NCI-H1436 (cell line): Measurements from ENCODE around the gene TRAF1.

Experiments
- DNase-seq: peaks from one replicate; lab custom pipeline; 2025; lab: John Stamatoyannopoulos, UW

TRAF1 gene

DNA sequence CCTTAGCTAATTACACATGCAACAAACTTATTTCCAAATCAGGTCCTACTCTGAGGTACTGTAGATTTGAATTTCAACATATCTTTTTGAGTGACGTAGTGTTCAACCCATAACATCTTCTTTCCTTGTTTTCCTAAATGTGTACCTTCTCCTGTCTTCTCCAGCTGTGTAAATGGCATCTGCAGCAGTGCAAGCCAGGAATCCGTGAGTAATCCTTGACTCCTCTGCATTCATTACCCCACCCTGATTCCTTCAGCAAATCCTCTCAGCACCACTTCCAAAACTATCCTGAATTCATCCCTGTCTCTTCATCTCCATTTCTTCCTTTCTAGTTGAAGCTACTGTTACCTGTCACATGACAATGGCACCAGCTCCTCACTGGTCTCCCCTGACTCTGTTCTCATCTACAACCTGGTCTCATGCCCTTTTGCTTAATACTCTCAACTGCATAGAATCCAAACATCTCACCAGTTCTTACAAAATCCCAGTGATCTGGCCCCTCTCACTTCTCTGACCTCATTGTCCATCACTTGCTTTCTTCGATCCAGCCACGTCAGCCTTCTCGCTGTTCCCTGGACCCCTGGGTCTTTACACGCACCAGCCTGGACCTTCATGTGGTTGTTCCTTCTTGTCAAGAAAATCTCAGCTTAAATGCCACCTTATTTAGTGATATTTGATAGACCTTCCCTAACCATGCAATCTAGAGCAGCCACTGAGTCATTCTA, 14.6 kb upstream of the TRAF1 start:
- DNase-seq = no peak

GRCh38 chr9:120940573-120940972, 14.0 kb upstream of the TRAF1 start:
- DNase-seq = no peak

DNA sequence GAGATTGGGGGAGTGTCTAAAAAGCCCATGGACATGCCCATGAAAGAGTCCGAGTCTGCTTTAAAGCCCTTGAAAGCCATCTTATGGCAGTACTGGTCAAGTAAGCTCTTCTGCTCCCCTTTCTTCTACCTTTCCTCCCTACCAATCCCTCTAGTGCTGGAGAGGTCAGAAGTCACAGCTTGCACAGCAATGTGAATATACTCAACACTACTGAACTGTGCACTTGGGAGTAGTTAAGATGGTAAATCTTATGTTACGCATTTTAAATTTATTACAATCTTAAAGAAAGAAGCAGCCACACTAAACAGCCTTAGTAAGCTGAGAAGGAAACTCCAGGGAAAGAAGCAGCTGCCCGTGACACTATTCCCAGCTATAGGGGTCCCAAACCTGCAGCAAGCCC, 12.3 kb upstream of the TRAF1 start:
- no peak for DNase-seq

DNA sequence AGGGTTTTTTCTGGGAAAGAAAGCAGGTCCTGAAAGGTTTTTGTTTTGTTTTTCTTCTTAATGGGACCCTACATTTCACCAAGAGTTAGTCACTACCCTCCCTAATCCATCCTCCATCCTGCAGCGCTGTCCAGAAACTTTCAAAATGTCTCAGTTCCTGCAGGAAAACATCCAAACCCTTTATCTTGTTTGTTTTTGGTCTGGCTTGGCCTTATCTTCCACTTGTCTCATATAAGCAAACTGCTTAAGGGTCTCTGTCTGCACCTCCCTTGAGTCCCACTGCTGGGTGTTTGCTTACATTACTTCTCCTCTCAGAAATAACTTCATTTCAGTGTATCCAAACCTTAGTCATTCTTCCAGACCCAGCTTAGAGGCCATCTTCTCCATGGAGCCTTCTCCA, 11.0 kb upstream of the TRAF1 start:
- DNase-seq = no peak

DNA sequence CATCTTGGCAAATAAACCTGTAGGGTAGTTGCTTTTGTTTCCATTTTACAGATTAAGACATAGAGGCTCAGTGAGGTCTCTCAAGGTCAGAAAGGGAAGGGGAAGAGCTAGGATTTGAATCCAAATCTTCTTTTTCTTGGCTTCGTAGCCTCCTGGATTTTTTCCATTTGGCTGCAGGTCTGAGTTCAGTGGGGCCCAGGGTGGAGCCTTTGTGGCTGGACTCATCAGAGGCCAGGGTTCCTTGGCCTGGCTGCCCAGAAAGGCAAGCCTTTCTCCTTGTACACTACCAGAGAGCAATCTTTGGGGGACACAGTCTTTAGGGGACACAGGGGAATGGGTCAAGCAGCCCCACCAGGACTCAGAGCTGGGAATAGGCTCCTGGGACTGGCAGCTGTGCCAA, 10.5 kb upstream of the TRAF1 start:
- DNase-seq = no peak

GRCh38 chr9:120936764-120937122, 10.1 kb upstream of the TRAF1 start:
- no peak for DNase-seq

GRCh38 chr9:120936011-120936763, 9.6 kb upstream of the TRAF1 start:
- peak; percentile 84 for DNase-seq

GRCh38 chr9:120935383-120935857, 8.8 kb upstream of the TRAF1 start:
- peak; percentile 80 for DNase-seq

DNA sequence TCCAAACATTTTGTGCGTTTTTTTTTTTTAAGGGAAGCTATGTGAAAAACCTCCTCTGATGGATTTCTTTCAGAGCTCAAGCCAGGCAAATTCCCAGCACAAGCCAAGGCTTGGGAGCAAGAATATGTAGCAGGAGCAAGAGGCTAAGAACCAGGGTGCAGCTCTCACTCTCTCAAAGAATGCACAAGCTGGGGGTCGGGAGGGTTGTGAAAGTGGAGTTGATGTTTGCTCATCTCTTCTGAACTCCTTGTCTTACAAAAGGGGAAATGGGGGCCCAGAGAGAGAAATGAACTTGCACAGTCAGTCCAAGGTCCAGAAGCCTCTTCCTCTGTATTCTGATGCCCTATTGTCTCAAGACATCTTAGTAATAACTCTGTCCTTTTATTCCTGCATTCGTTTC, 7.7 kb upstream of the TRAF1 start:
- DNase-seq = no peak

DNA sequence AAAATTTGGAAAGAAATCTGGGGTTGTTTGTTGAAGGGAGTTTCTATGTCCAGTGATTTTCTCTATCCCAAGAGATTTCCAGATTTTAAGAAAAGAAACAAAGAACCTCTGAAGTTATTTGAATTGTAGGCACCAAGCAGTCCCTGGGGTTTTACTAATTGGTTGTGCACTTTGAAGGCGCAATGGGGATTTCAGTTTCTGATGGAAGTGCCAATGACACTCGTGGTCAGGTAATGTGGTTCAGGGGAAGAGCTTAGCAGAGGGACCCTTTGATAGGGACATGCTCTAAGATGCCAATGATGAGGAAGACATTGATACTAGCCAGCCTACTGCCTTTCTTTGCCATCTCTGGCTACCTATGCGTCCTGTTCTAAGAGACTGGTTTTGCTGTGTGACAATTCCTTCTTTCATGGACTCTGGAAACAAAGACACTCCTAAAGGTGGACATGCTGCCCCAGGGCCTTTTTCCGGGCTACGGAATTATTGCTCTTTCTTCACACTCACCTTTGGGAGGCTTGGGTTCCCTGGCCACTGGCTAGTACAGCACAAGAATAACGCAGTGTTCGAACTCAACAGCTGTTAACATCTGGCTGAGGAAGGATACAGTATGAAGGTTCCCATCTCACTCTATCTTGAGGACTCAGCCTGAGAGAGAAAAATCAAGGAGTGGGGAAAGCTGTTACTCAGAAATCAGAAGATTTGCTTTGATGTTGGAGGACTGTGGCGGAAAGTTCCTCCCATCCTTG, 6.9 kb upstream of the TRAF1 start:
- DNase-seq = no peak

- no peak for DNase-seq
Observed at GRCh38 chr9:120932086-120932823, 5.7 kb upstream of the TRAF1 start.

- DNase-seq = no peak
Observed at GRCh38 chr9:120931231-120932085, 4.9 kb upstream of the TRAF1 start.

GRCh38 chr9:120929229-120929791, 2.7 kb upstream of the TRAF1 start:
- DNase-seq = no peak

- peak; percentile 44 for DNase-seq
Observed at GRCh38 chr9:120928483-120929228, 2.1 kb upstream of the TRAF1 start.

GRCh38 chr9:120928015-120928482, 1.5 kb upstream of the TRAF1 start:
- DNase-seq = no peak

DNA sequence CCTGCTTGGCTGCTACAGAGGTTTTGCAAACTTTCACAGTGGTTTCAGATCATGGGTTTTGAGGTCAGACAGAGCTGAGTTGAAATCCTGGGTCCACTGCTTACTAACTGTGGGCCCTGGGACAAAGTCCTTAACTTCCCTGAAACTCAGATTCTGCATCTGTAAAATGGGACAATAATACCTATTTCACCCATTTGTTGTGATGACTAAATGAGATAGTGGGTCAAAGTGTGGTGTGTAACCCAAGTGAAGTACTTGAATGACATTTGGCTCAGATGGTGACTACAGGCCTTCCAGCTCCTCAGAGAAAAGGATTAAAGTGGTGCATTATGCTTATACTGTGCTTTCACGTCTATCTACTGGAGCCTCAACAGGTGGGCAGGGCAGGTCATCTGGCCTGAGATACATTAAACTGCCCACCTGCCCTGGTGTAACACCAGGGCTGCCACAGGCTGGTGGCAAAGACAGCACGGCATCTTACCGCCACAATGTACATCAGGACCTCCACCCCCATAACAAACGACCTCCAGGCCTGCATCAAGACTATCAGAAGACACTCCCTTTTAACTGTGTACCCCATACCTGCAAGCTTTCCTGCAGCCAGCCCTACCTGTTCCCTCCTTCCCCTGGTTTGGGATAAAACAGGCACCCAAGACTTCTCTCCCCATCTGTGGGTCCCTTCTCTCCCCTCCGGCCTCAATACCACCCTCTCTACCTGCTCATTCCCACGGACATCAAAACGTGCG, 846 bp upstream of the TRAF1 start:
- DNase-seq = no peak

GRCh38 chr9:120925535-120926396, 830 bp downstream of the TRAF1 start:
- no peak for DNase-seq
